ENCODE data around the gene EXD3.

Gene EXD3

GRCh38 chr9:137366891-137367381 lies 56.0 kb downstream of the EXD3 start:
- no peak overlapping the region for H3K27ac ChIP-seq
- no peak for TF ChIP-seq CTCF (conservative IDR thresholded peaks at IDR 0.05)

GRCh38 chr9:137366445-137366810 lies 56.5 kb downstream of the EXD3 start:
- no peak for TF ChIP-seq CTCF (conservative IDR thresholded peaks at IDR 0.05)

GRCh38 chr9:137365552-137366444 lies 57.2 kb downstream of the EXD3 start:
- TF ChIP-seq CTCF (conservative IDR thresholded peaks at IDR 0.05) = no peak
- no peak overlapping the region for H3K27ac ChIP-seq

More at GRCh38 chr9:137366445-137366810, 56.5 kb downstream of the EXD3 start:
- no peak overlapping the region for H3K27ac ChIP-seq

- no peak for TF ChIP-seq CTCF (conservative IDR thresholded peaks at IDR 0.05)
These were observed 57.9 kb downstream of the EXD3 start for GRCh38 chr9:137365056-137365455.

GRCh38 chr9:137359850-137360249 lies 63.1 kb downstream of the EXD3 start:
- no peak overlapping the region for H3K27ac ChIP-seq
- TF ChIP-seq CTCF (conservative IDR thresholded peaks at IDR 0.05) = no peak

More at GRCh38 chr9:137365056-137365455, 57.9 kb downstream of the EXD3 start:
- no peak overlapping the region for H3K27ac ChIP-seq

GRCh38 chr9:137358126-137358525 lies 64.8 kb downstream of the EXD3 start:
- TF ChIP-seq CTCF (conservative IDR thresholded peaks at IDR 0.05) = no peak
- no peak overlapping the region for H3K27ac ChIP-seq

- H3K27ac ChIP-seq = no peak overlapping the region
- no peak for TF ChIP-seq CTCF (conservative IDR thresholded peaks at IDR 0.05)
These were observed 65.8 kb downstream of the EXD3 start for GRCh38 chr9:137357166-137357565.

Measured in VCaP (cell line).